Measurements from ENCODE around the gene LSM2. TPM values are rescaled to one million over a fixed set of nuclear protein-coding genes. Genes with fewer than 3 reads are reported as not detected.
A peak's percentile ranks its signal among the peaks of the same experiment; 100 is the strongest.

LSM2 gene
- total RNA-seq, 1 donor from 2014 or later = 20.1 TPM

GRCh38 chr6:31764198-31764597 is 42.6 kb downstream of the LSM2 start:
- ATAC-seq = no peak
- intact Hi-C loops (cut with micrococcal nuclease) = no loop called here
- no peak for DNase-seq

DNA sequence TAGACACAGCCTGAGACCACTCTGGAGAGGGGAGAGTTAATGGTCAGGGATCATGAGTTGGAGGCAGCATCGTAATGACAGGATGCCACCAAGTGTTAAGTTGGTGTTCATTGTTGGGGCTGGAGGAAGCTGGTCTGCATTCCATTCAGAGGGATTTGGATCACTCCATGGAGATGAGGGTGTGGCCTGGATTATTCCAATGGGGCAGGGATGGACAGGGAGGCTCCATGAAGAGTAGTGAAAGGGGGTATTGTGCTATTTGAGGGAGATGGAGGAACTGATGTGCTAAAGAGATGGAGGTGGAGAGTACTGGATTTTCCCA is 43.2 kb downstream of the LSM2 start:
- intact Hi-C loops (cut with micrococcal nuclease) = no loop called here
- ATAC-seq (peak; percentile 39), DNase-seq (no peak)

- no peak for ATAC-seq
- intact Hi-C loops (cut with micrococcal nuclease) = no loop called here
- DNase-seq = no peak
Measured at GRCh38 chr6:31762878-31763618, 43.7 kb downstream of the LSM2 start.

GRCh38 chr6:31762356-31762755 is 44.4 kb downstream of the LSM2 start, which contains the start of gene SAPCD1:
SAPCD1 (plus strand) TSS chr6:31762656; CDS start chr6:31763055, 399 bp downstream.
- ATAC-seq (no peak), DNase-seq (no peak)
- intact Hi-C loops (cut with micrococcal nuclease) = no loop called here

DNA sequence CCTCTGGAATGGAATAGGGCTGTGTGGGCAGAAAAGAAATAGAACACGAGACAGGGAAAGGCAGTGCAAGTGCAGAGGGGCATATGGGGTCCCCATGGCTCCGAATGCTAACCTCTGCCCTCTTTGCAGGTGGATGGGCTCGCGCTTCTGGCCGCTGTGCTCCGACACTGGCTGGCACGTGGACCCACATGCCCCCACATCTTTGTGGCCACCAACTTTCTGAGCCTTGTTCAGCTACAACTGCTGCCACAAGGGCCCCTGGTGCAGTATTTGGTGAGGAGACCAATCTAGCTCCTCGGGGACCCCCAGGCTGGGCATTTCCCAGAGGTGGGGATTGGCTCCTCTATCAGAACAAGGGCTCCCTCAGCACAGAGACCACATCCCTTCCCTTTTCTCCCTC is 45.4 kb downstream of the LSM2 start:
- DNase-seq (no peak), ATAC-seq (no peak)
- intact Hi-C loops (cut with micrococcal nuclease) = no loop called here

DNA sequence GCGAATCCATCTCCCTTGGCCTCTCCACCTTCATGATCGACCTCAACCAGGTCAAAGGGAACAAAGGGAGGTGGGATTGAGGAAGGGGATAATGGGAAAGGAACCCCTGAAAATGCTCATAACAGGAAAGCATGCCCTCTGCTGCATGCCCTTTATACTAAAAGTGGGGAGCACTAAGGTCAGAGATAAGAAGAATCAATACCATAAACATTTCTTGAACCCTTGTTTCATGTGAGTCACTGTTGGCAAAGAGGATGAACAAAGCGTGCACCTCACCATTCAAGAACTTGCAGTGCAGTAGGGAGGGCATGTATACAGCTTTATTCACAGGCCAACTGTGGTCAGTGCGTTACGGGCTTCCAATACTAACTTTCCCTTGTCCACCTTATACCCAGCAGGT is 46.0 kb downstream of the LSM2 start:
- intact Hi-C loops (cut with micrococcal nuclease) = no loop called here
- ATAC-seq (no peak), DNase-seq (no peak)

- DNase-seq = no peak
- intact Hi-C loops (cut with micrococcal nuclease) = no loop called here
- ATAC-seq = no peak
Measured at GRCh38 chr6:31758281-31758680, 48.5 kb downstream of the LSM2 start.

DNA sequence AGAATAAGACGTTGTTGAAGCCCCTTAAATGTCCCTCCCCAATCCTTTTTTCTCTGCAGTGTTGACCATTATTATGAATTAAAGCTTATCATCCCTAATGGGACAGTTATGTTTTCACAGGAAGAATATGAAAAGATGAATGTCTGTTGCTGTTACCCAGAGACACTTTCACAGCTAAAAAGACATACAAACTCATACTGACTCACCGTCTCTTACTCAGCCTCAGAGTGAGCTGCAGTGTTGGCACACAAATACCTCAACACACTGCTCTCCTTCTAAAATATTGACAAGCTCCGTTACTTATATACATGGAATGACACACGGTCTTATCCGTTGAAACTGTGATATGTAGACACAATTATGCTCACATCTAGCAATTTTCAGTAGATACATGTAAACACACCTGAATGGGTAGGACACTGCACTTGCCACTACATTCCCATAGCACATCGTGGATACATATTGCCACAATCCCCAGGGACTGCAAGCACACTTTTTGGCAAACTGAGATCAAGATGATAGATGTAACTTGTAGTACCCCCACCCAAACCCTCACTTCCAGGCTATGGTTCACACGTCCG is 53.9 kb downstream of the LSM2 start:
- DNase-seq (no peak), ATAC-seq (no peak)
- intact Hi-C loops (cut with micrococcal nuclease) = no loop called here

GRCh38 chr6:31750411-31751022 is 56.2 kb downstream of the LSM2 start:
- no peak for DNase-seq
- intact Hi-C loops (cut with micrococcal nuclease) = no loop called here
- ATAC-seq = no peak

GRCh38 chr6:31749301-31750036 is 57.3 kb downstream of the LSM2 start:
- DNase-seq = no peak

More at GRCh38 chr6:31749301-31750036, 57.3 kb downstream of the LSM2 start:
- intact Hi-C loops (cut with micrococcal nuclease) = no loop called here
- no peak for ATAC-seq

Other genes with a start within 250 kb of the LSM2 start
- gene LTA, start 234.7 kb downstream of the LSM2 start, total RNA-seq = not detected
- gene TNF, start 231.4 kb downstream of the LSM2 start, total RNA-seq = 0.35 TPM
- gene LTB, start 224.5 kb downstream of the LSM2 start, total RNA-seq = 0.40 TPM
- 6.9 TPM for gene LST1, start 220.7 kb downstream of the LSM2 start, total RNA-seq
- not detected for gene NCR3, start 214.0 kb downstream of the LSM2 start, total RNA-seq
- 15.5 TPM for gene AIF1, start 191.7 kb downstream of the LSM2 start, total RNA-seq
- 76.9 TPM for gene PRRC2A, start 186.3 kb downstream of the LSM2 start, total RNA-seq
- gene BAG6, start 154.3 kb downstream of the LSM2 start, total RNA-seq = 283 TPM
- 2.4 TPM for gene APOM, start 151.1 kb downstream of the LSM2 start, total RNA-seq
- 18.6 TPM for gene C6orf47, start 146.2 kb downstream of the LSM2 start, total RNA-seq
- gene GPANK1, start 142.0 kb downstream of the LSM2 start, total RNA-seq = 19.2 TPM
- 111 TPM for gene CSNK2B, start 140.9 kb downstream of the LSM2 start, total RNA-seq
- 3.9 TPM for gene LY6G5B, start 137.0 kb downstream of the LSM2 start, total RNA-seq
- 1.8 TPM for gene LY6G5C, start 125.9 kb downstream of the LSM2 start, total RNA-seq
- gene ABHD16A, start 103.6 kb downstream of the LSM2 start, total RNA-seq = 29.0 TPM
- gene LY6G6F, start 100.1 kb downstream of the LSM2 start, total RNA-seq = not detected
- gene LY6G6D, start 91.6 kb downstream of the LSM2 start, total RNA-seq = not detected
- not detected for gene LY6G6C, start 85.2 kb downstream of the LSM2 start, total RNA-seq
- 0.52 TPM for gene MPIG6B, start 83.6 kb downstream of the LSM2 start, total RNA-seq
- 27.6 TPM for gene DDAH2, start 77.7 kb downstream of the LSM2 start, total RNA-seq
- gene CLIC1, start 70.4 kb downstream of the LSM2 start, total RNA-seq = 77.4 TPM
- gene MSH5, start 67.0 kb downstream of the LSM2 start, total RNA-seq = 1.3 TPM
- 0.47 TPM for gene SAPCD1, start 44.3 kb downstream of the LSM2 start, total RNA-seq
- 12.8 TPM for gene VWA7, start 29.6 kb downstream of the LSM2 start, total RNA-seq
- 22.5 TPM for gene VARS1, start 11.2 kb downstream of the LSM2 start, total RNA-seq
- 2.0 TPM for gene HSPA1L, start 8.3 kb upstream of the LSM2 start, total RNA-seq
- gene HSPA1A, start 8.6 kb upstream of the LSM2 start, total RNA-seq = 341 TPM
- gene HSPA1B, start 20.8 kb upstream of the LSM2 start, total RNA-seq = 233 TPM
- gene NEU1, start 55.9 kb upstream of the LSM2 start, total RNA-seq = 24.9 TPM
- gene SLC44A4, start 72.0 kb upstream of the LSM2 start, total RNA-seq = not detected
- 17.1 TPM for gene EHMT2, start 90.7 kb upstream of the LSM2 start, total RNA-seq
- gene ZBTB12, start 95.1 kb upstream of the LSM2 start, total RNA-seq = 3.3 TPM
- gene C2, start 120.8 kb upstream of the LSM2 start, total RNA-seq = 5.8 TPM
- gene CFB, start 139.1 kb upstream of the LSM2 start, total RNA-seq = 39.6 TPM
- 42.0 TPM for gene NELFE, start 152.0 kb upstream of the LSM2 start, total RNA-seq
- 31.5 TPM for gene SKIC2, start 152.2 kb upstream of the LSM2 start, total RNA-seq
- gene DXO, start 165.2 kb upstream of the LSM2 start, total RNA-seq = 11.5 TPM
- gene C4A, start 175.1 kb upstream of the LSM2 start, total RNA-seq = 96.3 TPM
- 84.0 TPM for gene C4B, start 207.8 kb upstream of the LSM2 start, total RNA-seq
- gene CYP21A2, start 231.4 kb upstream of the LSM2 start, total RNA-seq = 0.52 TPM

Data from left ventricle myocardium superior (tissue), 1 donor.